ENCODE data around the gene SFI1. TPM values are rescaled to one million over a fixed set of nuclear protein-coding genes. Genes with fewer than 3 reads are reported as not detected.
"Not testable (repeated sequence)": the region's sequence is repeated elsewhere in the genome, so short reads cannot be mapped to it uniquely, and the experiment has no call there.

SFI1 gene
- polyA plus RNA-seq, 10 donors: 6.3 to 19.3 (median 10.1) TPM

GRCh38 chr22:31588970-31589675, 92.8 kb downstream of the SFI1 start:
- DNase-seq: no peak

- DNase-seq: not testable (repeated sequence)
Measured at GRCh38 chr22:31590161-31590560, 93.8 kb downstream of the SFI1 start.

GRCh38 chr22:31595271-31595670, 98.9 kb downstream of the SFI1 start:
- no peak for DNase-seq

- peak in 1 of 3 donors; percentile 56 for DNase-seq
Measured at GRCh38 chr22:31602259-31602952, 106.1 kb downstream of the SFI1 start.

DNA sequence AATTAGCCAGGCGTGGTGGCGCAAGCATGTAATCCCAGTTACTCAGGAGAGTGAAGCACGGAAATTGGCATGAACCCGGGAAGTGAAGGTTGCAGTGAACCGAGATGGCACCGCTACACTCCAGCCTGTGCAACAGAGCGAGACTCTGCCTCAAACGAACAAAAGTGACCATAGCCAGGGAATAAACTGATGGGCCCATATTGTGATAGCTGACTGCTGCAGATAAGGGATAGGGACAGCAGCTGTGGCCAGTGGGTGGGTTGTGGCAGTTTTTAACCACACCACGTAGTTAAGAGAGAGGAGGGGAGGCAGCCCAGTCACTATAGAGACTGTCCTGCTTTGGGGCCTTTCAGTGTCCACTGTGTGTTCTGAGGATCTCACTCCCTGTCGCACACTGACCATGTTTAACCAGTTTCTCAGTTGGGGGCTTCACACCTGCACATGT, 106.8 kb downstream of the SFI1 start:
- DNase-seq: no peak

- DNase-seq: no peak
Measured at GRCh38 chr22:31603574-31603973, 107.2 kb downstream of the SFI1 start.

DNA sequence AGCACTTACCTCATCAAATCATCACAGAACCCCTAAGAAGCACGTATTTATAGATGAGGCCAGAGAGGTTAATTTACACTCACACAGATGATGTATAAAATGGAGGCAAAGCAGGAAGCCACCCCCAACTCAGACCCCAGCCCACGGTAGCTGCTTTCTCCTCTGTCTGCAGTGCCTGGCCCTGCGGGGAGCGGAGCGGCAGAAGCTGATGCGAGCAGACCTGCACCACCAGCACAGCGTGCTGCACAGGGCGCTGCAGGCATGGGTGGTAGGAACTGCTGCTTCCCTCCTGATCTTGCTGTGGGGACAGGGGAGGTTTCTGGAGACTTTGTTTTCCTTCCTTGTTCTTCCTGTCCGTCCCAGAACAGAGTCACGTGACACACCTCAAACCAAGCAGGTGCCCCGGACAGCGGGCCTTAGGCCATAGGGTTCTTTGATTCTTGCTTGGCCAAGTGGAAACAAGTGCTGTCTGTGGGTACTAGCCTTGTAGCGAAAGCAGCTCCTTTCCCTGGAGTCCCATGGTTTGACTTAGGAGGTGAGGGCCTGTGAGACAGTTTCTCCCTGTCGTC, 107.9 kb downstream of the SFI1 start:
- no peak for DNase-seq

DNA sequence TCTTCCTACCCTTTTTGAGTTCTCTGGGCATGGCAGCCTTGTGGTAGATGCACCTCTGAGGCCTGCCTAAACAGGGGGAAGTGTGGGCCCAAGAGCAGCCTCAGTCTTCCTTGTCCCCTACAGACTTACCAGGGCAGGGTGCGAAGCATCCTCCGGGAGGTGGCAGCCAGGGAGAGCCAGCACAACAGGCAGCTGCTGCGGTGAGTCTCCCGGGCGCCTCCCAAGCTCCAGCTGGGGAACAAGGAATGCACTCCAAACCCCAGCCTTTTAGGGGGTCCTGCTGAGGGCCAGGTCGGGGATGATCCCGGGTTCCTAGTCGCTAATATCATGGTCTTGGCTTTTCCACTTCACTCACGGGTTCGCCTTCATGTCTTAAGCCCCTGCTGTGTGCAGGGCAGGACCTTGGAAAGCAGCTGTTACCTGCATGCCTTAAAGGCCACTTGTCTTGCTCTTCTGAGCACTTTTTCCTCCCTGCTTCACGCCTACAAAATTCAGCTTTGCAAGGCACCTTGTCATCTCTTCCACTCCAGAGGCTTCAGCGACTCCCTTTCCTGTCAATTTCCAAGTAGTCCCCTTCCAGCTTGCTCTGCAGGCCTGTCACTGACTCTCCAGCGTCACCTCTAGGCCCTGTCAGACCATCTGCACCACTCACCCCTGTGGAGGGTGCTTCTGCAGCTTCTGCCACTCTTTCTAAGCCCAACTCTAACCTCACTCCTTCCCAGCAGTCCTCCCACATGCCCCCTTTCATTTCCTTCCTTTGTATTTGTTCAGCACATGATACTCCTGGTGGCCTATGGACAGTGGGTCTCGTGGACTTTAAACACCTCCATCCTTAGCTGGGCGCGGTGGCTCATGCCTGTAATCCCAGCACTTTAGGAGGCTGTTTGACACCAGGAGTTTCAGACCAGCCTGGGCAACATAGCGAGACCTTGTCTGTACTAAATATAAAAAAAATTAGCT, 108.7 kb downstream of the SFI1 start:
- no peak for DNase-seq

DNA sequence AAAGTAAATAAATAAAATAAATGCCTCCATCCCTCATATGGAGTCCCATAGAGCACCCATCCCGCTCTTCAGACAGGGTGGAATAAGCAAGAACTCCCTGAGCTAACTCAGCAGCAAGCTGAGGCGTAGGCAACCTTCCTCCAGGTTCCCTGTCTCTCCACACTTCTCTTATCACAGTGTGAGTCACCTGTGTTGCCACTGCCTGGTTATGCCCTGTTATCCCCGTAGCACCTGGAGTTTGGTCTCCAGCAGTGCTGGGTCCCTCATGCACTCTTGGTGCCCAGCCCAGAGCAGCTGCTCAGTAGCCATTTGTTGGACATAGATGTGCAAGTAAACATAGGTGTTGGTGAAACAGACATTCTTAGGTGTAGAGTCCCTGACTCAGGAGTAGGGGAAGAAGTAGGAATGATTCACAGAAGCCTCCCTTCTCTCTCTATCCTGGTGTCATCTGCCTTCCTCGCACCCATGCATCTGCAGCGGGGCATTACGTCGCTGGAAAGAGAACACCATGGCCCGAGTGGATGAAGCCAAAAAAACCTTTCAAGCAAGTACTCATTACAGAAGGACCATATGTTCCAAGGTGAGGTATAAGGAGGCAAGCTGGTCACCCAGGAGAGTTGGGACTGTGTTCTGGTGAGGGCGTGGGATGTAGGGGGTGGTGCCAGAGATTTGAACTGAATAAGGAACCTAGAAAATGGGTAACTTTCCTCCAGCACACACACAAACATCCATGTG, 109.7 kb downstream of the SFI1 start:
- no peak for DNase-seq

DNA sequence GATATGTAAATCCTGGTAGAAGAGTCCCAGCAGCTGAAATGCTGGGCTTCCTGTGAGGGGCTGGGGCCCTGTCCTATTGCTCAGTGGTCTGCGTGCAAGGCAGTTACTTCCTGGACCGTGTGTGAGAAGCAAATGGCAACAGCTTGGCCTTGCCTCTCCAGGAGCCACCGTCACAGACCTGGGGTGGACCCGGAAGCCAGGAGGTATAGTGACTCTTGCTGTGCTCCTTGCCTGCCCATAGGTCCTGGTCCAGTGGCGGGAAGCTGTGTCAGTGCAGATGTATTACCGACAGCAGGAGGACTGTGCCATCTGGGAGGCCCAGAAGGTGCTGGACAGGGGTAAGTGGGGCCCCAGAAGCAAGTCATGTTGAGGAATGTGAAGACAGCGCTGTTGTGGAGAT, 111.4 kb downstream of the SFI1 start:
- DNase-seq: no peak

DNA sequence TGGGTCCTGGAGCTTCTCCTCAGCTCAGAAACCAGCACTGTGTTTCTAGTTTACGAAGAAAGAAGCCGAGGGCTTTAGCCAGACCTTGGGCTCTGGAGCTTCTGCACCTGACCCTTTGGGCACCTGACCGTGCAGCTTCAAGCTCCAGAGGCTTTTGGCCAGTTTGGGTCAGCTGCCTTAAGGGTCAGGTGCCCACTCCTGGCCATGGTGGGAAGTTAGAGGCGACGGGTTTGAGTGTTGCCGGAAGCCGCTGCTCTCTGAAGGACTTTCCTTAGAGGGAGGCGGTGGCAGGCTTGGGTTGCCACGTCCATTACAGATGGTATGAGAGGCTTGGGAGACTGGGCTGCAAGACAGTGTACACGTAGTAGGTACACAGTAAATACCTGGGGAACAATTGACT, 113.4 kb downstream of the SFI1 start:
- no peak for DNase-seq

- DNase-seq: no peak
Measured at GRCh38 chr22:31610611-31611010, 114.3 kb downstream of the SFI1 start.

GRCh38 chr22:31611061-31611760, 114.9 kb downstream of the SFI1 start:
- DNase-seq: peak in 1 of 3 donors; percentile 46

- no peak for DNase-seq
Measured at GRCh38 chr22:31612891-31613285, 116.6 kb downstream of the SFI1 start.

DNA sequence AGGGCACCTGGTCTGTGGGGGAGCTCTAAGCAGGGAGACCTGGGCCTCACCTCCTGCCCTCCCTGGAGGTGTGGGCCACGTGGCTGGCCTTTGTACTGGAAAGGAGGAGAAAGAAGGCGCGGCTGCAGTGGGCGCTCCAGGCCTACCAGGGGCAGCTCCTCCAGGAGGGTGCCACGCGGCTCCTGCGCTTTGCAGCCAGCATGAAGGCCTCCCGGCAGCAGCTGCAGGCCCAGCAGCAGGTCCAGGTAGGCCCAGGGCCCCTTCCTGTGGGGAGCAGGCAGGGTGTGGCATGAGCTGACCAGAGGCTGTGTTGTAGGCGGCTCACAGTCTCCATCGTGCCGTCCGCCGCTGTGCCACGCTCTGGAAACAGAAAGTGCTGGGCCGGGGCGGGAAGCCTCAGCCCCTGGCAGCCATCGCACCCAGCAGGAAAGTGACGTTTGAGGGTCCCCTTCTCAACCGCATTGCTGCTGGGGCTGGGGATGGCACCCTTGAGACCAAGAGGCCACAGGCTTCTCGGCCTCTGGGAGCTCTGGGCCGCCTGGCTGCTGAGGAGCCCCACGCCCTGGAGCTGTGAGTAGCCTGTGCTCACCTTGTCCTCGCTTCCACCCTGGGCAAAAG, 117.1 kb downstream of the SFI1 start:
- no peak for DNase-seq

DNA sequence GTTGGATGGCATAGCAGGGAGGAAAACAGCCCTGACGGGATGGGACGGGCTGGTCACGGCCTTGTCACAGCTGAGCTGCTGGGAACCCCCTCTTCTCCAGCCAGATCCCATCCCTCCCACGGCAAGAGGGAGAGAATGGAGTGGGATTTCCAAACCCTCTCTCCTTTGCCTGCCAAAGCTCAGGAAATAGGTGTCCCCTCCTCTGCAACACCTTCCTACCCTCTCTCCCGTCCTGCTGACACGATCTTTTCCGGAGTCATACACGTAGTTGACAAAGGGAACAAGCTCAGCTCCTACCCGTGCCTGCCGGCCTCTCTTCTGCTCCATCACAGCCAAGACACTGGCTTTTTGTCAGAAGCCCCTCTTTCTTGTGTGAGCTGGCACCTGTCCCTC, 117.6 kb downstream of the SFI1 start:
- DNase-seq: no peak

DNA sequence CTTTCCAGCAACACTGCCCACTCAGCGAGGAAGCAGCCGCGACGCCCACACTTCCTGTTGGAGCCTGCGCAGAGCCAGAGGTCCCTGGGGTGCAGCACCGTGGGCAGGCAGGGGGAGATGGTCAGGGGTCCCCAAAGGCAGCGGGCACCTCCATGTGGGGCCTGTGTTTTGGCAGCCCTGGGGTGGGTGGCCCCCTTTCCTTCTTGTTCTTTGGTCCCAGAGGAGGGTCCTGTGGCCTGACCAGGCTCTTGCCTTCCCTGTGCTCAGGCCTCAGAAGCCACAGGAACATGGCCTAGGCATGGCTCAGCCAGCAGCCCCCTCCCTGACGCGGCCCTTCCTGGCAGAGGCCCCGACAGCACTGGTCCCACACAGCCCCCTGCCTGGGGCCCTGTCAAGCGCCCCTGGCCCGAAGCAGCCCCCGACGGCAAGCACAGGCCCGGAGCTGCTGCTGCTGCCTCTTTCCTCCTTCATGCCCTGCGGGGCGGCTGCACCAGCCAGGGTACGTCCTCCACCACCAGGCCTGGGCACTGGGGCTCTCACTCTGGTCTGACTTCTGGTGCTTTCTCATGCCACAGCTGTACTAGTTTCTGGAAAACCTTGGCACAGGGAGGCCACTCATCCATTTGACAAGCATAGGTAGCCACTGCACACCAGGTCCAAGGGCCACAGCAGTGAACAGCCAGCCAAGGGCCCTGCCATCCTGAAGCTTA, 118.6 kb downstream of the SFI1 start:
- DNase-seq: no peak

DNA sequence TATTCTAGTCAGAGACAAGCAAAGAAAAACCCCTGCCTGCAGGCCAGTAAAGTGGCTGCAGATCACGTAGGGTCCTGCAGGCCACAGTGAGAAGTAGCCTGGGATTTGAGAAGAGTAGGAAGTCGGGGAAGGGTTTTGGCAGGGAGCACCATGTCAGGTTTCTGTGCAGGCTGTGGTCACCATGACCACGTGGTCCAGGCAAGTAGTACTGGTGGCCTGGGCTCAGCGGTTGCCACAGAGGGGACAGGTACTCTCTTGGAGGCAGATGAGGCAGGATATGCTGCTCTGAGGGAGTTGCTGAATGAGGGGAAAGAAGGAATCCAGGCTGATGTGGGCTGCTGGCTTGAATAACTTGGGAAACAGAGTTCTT, 119.1 kb downstream of the SFI1 start:
- DNase-seq: no peak

DNA sequence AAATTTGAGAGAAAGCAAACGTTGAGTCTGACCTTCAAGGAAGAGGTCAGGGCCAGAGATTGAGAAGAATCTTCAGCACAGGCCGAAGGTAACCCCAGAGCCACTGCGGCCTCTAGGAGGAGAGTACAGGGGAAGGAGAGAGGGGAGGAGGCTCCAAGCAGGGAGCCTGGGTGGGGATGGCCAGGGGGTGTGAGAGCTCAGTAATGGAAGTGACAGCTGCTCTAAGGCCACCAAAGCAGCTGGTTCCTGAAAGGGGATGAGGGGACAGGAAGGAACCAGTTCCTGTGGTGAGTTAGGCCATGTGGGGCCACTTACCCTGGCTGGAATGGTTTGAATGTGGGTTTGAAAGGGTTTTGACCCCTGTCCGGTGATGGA, 119.6 kb downstream of the SFI1 start:
- peak in 2 of 3 donors; percentile 21 to 37 for DNase-seq

All from muscle of back (tissue), 11 donors.